Large intestine (tissue), 3 donors: ENCODE measurements around the gene BOD1. TPM values are rescaled to one million over a fixed set of nuclear protein-coding genes. Genes with fewer than 3 reads are reported as not detected.
A peak's percentile ranks its signal among the peaks of the same experiment; 100 is the strongest.

Source experiments
- DNase-seq, 2 donors: peaks; one replicate each; pipeline versions ENCODE4 v3.0.0 to v3.0.0-alpha.2; 2013
- H3K27ac ChIP-seq: one replicate; pipeline ENCODE4 v1.5.1; 2013; ENCODE audit warnings: low read length
- H3K27me3 ChIP-seq: 2 replicates; pipeline ENCODE4 v1.6.1; 2013; ENCODE audit warnings: low read length; ENCODE audit not compliant: control insufficient read depth, insufficient read depth
- H3K36me3 ChIP-seq: 2 replicates; pipeline ENCODE4 v1.6.1; 2013; ENCODE audit warnings: low read length; ENCODE audit not compliant: control insufficient read depth, insufficient read depth
- H3K4me1 ChIP-seq: one replicate; pipeline ENCODE4 v1.6.1; 2013; ENCODE audit warnings: low read length; ENCODE audit not compliant: control insufficient read depth, insufficient read depth
- H3K4me3 ChIP-seq: one replicate; pipeline ENCODE4 v1.5.1; 2013; ENCODE audit warnings: low read length
- H3K9me3 ChIP-seq: one replicate; pipeline ENCODE4 v1.6.1; 2013; ENCODE audit warnings: mild to moderate bottlenecking, low read depth, low read length, moderate library complexity; ENCODE audit not compliant: control insufficient read depth
- WGBS: methylation state at CpG from one replicate; pipeline ENCODE4 v1.1.5; 2013; ENCODE audit warnings: low lambda C conversion rate; ENCODE audit not compliant: insufficient coverage; 5-methylcytosine and 5-hydroxymethylcytosine counted together
- polyA plus RNA-seq: library from polyadenylated mRNA; unstranded; fragments of 120-200 nt; gene quantifications from one replicate; pipeline ENCODE4 v1.2.1, GENCODE V29; 2013

BOD1 gene
- polyA plus RNA-seq, 1 donor, result 76.7 TPM

DNA sequence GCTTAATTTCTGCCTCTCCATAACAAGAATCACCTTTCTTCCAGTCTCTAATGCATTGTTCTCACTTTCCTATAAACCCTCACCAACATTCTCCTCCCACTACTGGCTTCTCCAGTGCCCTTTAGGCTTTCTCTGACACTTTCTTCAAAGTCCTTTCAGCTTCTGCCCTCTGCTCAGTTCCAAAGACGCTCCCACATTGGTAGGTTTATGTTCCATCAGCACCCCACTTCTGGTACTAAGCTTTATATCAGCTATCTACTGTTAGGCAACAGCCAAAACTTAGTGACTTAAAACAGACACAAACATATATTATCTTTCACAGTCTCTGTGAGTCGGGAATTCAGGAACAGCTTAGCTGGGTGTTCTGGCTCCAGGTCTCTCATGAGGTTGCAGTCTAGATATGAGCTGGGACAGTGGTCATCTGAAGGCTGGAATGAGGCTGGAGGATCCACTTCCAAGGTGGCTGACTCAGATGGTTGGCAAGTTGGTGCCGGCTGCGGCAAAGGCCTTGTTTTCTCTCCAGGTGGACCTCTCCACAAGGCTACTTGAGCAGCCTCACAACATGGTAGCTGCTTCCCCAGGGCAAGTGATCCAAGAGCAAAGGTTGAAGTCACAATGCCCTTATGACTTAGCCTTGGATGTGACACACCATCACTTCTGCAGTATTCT lies 37.4 kb downstream of the BOD1 start:
- WGBS, result no CpG with 5 or more reads among the region's 4 CpGs
- DNase-seq, result no peak
- no peaks in the 10 kb centered on the region for H3K36me3 ChIP-seq

DNA sequence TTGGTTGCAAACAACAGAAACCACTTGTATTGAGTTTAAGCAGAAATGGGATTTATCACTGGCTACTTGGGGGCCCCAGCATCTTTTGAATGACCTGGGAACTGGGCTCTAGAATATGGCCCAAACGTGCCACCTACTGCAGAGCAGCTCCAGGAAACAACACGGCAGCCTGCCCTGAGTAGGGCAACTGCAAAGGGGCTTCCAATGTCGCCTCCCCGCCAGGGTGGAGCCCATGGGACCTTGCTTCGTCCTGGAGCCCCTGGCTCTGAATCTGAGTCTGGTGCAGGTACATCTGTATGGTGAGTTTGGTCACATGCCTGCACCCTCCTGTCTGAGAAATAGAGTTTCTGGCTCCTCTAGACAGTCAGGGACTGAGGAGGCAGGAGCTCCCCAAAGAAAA lies 38.6 kb downstream of the BOD1 start:
- H3K4me1 ChIP-seq, result no peaks in the 10 kb centered on the region
- peaks cover 4% of the 10 kb centered on the region for H3K27me3 ChIP-seq
- no peak overlapping the region for H3K27ac ChIP-seq
- WGBS, result no CpG with 5 or more reads among the region's 5 CpGs
- H3K36me3 ChIP-seq, result no peaks in the 10 kb centered on the region
- no peaks in the 10 kb centered on the region for H3K9me3 ChIP-seq
- no peak overlapping the region for H3K4me3 ChIP-seq
- no peak for DNase-seq

More for the DNA sequence above, 37.4 kb downstream of the BOD1 start:
- Histone ChIP-seq H3K27me3 (peaks cover 2% of the 10 kb centered on the region), H3K27ac (no peak overlapping the region), H3K9me3 (no peaks in the 10 kb centered on the region), H3K4me3 (no peak overlapping the region), H3K4me1 (no peaks in the 10 kb centered on the region)

DNA sequence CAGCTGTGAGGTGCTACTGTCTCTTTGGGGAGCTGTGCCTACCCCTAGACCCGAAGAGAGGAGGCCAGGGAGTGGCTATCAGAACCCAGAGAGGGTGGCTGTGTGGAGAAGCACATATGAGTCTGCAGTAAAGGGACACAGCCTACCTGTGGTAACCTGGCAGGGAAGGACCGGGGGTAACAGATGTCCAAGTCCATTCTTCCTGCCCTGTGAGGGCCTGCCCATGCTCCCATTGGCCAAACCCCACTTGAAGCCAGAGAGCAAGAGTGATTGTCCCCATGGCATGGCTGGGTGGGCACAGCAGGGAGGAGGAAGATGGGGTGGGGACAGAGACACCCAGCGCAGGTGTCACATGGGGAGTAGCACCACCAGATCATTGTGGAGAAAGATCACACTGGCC lies 39.3 kb downstream of the BOD1 start:
- no peak overlapping the region for H3K4me3 ChIP-seq
- DNase-seq, result no peak
- H3K9me3 ChIP-seq, result no peaks in the 10 kb centered on the region
- no peaks in the 10 kb centered on the region for H3K36me3 ChIP-seq
- no peak overlapping the region for H3K27ac ChIP-seq
- H3K4me1 ChIP-seq, result no peaks in the 10 kb centered on the region
- WGBS, result 100% methylated on average over 1 of the region's 3 CpGs
- peaks cover 10% of the 10 kb centered on the region for H3K27me3 ChIP-seq

DNA sequence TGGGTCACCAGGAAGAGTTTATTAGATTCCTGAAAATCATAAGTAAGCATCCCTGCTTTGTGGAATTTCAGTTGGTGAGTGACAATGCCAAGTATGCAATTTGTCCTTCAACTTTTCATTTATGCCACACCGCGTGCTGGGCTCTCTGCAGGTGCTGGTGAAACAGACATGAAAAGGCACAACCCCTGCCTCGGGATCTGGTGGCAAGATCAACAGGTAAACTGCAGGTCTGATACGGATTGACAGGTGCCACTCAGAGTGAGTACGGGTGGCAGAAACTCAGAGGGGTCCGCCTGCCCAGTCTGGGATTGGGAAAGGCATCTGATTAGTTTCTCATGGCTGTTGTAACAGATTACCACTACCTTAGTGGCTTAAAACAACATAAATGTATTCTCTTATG lies 40.5 kb downstream of the BOD1 start:
- no peak for DNase-seq
- no peaks in the 10 kb centered on the region for H3K9me3 ChIP-seq
- WGBS, result no CpG with 5 or more reads among the region's 6 CpGs
- no peaks in the 10 kb centered on the region for H3K36me3 ChIP-seq
- H3K4me1 ChIP-seq, result no peaks in the 10 kb centered on the region
- no peak overlapping the region for H3K27ac ChIP-seq
- H3K4me3 ChIP-seq, result no peak overlapping the region
- H3K27me3 ChIP-seq, result peaks cover 12% of the 10 kb centered on the region

DNA sequence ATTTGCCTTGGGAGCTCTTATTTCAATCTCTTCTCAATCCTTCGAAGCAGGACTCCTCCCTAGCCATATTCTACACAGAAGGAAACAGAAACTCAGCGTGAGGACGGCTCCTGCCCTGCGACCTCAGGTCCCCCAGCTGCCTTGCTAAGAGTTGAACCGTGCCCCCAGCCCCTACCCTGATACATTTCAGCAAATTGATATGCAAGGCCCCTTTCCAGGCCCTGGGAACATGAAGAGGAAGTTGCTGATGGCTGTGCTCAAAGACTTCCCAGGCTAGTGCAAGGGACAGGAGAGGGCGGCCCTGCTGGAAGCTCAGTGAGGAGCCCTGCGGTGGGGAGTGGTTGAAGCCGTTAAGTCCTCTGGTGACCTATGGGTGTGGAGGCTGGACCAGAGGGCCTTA lies 41.5 kb downstream of the BOD1 start:
- WGBS, result no CpG with 5 or more reads among the region's 8 CpGs
- Histone ChIP-seq H3K4me3 (no peak overlapping the region), H3K9me3 (no peaks in the 10 kb centered on the region), H3K27me3 (peaks cover 12% of the 10 kb centered on the region), H3K27ac (no peak overlapping the region), H3K4me1 (no peaks in the 10 kb centered on the region), H3K36me3 (no peaks in the 10 kb centered on the region)
- DNase-seq, result no peak

DNA sequence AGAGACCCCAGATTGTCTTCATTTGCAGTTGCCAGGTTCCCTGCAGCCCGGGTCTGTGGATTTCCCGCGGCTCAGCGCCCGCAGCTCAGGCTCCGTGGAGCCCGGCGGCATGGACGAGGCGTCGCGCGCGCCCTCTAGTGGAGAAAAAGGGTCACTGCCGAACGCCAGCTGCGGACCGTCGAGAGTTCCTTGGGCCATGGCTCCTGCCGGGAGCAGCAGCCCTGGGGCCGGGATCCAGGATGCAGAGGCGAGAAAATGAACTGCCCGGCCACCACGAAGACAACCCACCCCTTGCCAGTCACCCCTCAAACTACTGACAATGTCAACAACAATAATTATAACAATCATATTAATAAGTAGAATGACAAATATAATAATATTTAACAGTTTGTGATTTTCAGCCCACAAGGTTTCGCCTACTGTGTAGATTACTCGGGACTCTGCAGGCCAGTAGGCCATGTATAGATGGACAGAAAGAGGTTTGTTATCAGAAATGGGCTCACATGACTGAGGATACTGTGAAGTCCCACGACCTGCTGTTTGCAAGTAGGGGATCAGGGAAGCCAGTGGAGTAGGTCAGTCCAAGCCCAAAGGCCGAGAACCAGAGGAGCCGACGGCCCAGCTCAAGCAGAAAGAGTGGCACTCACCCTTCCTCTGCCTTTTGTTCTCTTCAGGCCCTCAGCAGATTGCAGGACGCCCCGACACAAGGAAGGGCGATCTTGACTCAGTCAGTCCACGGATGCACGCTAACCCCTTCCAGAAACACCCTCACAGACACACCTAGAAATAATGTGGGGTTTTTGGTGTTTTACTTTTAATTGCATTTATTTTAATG lies 43.1 kb downstream of the BOD1 start:
- WGBS, result no CpG with 5 or more reads among the region's 35 CpGs
- no peak overlapping the region for H3K27ac ChIP-seq
- no peaks in the 10 kb centered on the region for H3K36me3 ChIP-seq
- H3K4me1 ChIP-seq, result no peaks in the 10 kb centered on the region
- H3K27me3 ChIP-seq, result peaks cover 10% of the 10 kb centered on the region
- H3K9me3 ChIP-seq, result no peaks in the 10 kb centered on the region
- H3K4me3 ChIP-seq, result no peak overlapping the region
- peak; percentile 43 to 46 for DNase-seq

DNA sequence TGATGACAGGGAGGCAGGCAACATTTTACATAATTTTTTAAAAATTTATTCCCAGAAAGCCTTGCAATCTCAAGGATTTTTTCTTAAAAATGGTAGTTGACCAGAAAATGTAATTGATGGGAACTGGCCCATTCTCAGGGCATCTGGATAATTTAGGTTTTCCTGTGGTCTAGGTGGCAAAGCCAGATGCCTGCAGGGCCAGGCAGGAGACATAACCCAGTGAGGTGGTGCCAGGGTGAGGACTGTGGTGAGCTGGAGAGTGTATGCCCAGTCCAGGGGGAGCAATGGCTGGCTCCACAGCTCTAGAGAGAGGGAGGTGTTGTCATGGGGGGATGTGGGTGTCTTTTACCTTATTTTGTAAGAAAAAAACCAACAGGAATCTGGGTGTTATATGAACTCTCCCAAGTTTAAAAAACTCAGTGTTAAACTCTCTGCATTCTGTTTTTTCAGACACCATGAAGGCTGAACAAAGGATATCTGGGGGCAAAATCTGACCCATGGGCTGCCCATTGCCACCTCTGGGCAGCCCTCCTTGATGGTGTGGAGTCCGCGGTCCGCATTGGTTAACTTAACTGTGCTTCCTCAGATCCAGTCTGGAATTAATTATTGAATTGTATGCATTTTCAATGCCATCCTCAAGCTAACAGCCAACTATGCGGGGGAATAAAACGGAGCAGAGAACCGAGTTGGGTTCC lies 43.9 kb downstream of the BOD1 start:
- Histone ChIP-seq H3K36me3 (no peaks in the 10 kb centered on the region), H3K9me3 (no peaks in the 10 kb centered on the region), H3K4me1 (no peaks in the 10 kb centered on the region), H3K27me3 (peaks cover 10% of the 10 kb centered on the region), H3K27ac (no peak overlapping the region), H3K4me3 (no peak overlapping the region)
- DNase-seq, result no peak
- no CpG with 5 or more reads among the region's 6 CpGs for WGBS

DNA sequence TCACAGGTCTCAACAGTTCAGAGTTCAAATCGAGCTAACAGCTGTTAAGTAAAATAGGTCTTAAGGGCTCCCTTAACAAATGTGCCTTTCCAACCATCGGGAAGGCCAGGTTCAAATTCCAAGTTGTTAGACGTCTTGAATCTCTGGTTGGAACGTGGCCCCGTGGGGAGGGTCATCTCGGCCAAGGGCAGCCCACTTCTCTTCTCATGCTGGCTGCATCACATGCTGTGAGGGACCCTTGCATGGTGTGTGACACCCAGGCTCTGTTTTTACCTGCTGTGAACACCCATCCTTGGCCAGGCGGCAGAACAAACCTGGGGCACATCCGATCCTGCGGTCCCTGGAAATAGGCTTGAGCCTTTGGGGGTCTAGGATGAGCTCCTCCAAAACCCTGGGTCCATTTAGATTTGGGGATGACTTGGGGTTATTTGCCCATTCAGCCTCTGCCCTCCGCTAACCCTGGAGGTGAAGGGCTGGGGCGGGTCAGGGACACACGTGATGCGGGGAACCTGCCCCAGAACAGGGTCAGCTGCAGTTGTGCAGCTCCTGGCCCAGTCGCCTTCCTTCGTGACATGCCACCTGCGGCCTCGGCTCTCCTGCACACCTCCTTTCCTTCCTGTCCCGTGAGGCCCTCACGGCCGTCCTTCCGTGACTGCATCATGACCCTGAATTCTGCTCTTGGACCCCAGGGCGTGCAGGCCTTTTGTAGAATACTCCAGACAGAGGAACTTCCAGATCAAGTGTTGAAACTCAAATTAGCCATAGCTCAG lies 45.9 kb downstream of the BOD1 start:
- no peak overlapping the region for H3K4me3 ChIP-seq
- no peak overlapping the region for H3K27ac ChIP-seq
- no peaks in the 10 kb centered on the region for H3K4me1 ChIP-seq
- H3K36me3 ChIP-seq, result no peaks in the 10 kb centered on the region
- no CpG with 5 or more reads among the region's 22 CpGs for WGBS
- no peaks in the 10 kb centered on the region for H3K9me3 ChIP-seq
- no peak for DNase-seq
- peaks cover 10% of the 10 kb centered on the region for H3K27me3 ChIP-seq

DNA sequence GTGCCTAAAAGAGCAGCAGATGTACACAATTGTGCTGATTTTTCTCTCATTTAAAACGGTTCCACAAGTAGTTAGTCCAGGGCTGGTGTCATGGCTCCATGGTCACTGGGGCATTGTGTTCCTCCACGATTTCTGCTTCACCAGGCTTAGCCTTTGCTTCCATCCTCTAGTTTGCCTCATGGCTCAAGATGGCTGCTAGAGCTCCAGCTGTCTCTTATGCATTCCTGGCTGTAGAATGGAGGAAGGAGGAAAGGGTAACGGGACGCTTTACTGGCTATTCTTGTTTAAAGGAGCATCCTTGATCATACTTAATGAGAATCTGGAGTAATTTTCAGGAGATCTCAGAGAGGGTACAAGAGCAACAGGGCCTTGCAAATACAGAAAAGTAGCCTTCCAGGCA lies 47.7 kb downstream of the BOD1 start:
- H3K4me3 ChIP-seq, result no peak overlapping the region
- no peaks in the 10 kb centered on the region for H3K4me1 ChIP-seq
- DNase-seq, result no peak
- H3K9me3 ChIP-seq, result no peaks in the 10 kb centered on the region
- H3K36me3 ChIP-seq, result no peaks in the 10 kb centered on the region
- no CpG with 5 or more reads among the region's 4 CpGs for WGBS
- H3K27me3 ChIP-seq, result peaks cover 10% of the 10 kb centered on the region
- no peak overlapping the region for H3K27ac ChIP-seq

DNA sequence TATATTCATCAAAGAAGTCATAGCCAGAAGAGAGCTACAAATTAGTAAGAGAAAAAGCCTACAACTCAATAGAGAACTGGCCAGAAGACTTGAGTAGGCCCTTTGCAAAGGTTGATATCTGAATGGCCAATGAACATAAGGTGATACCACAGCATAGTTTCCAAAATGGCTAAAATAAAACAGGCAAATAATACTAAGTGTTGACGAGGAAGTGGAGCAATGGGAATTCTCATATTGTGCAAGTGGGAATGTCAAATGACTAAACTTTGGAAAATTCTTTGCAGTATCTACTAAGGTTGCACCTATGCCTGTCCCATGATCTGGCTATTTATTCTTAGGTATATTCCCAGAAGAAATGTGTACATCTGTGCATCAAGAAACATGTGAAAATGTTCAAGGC lies 48.3 kb downstream of the BOD1 start:
- Histone ChIP-seq H3K27ac (no peak overlapping the region), H3K9me3 (no peaks in the 10 kb centered on the region), H3K4me3 (no peak overlapping the region), H3K36me3 (no peaks in the 10 kb centered on the region), H3K4me1 (no peaks in the 10 kb centered on the region), H3K27me3 (peaks cover 10% of the 10 kb centered on the region)
- WGBS, result no CpG with 5 or more reads among the region's 1 CpG
- no peak for DNase-seq
